Measurements from ENCODE around the gene ADI1.

ADI1 gene

DNA sequence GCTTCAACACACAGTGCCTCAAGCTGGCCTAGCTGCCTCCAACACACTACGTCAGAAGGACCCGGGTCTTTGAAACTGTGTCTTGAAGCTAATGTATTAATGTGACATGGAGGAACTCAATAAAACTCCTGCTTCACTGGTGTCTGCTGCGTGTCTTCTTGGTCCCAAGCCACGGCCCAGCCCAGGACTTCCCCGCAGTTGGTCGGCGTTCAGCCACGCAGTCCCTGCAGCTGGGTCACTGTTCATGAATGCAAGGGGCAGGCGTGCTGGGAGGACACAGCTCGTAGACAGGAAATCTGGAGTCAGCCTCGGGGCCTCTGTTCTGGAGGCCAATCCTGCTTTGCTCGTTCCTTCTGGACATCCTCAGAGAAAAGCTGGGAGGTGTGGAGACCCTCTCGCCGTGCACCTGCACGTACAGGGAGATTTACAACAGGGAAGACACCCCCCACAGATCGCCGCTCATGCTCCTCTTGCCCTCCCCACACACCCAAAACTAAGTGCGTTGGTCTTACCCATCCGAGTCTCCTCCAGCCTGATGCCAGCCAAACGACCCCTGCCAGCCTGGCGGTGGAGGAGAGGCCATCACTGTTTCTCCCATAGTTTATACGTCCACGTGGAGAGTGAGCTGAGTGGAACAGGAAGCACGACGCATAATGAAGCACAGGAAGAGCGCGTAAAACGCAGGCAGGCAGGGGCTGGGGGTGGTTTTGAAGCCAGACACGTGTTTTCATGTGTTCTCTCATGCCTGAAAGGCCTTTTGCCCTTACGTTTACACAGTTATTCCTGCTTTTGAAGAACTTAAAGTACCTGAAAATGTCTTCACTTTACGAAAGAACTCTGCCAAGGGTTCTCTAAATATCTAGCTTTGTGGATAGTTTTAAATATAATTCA is 39.7 kb downstream of the ADI1 start:
- DNase-seq, result no peak

DNA sequence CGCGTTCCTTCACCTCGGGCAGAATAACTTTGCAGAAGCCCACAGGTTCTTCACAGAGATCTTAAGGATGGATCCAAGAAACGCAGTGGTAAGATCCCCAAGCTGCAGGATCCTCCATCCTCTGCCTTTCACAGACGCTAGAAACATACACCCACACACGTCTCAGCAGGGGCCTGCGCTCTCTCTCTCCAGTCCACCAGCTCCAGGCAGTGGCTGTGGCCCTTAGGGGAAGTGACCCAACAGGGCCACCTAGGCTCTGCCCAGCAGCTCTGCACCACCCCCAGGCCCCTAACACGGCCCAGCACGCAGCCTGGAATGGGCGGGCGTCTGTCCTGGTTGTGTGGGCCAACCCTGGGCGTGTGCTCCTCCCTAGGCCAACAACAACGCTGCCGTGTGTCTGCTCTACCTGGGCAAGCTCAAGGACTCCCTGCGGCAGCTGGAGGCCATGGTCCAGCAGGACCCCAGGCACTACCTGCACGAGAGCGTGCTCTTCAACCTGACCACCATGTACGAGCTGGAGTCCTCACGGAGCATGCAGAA is 40.4 kb downstream of the ADI1 start:
- DNase-seq, result no peak

- no peak for DNase-seq
These were observed 42.4 kb downstream of the ADI1 start for GRCh38 chr2:3476985-3477327.

- DNase-seq, result no peak
These were observed 42.9 kb downstream of the ADI1 start for GRCh38 chr2:3476321-3476984.

- no peak for DNase-seq
These were observed 43.6 kb downstream of the ADI1 start for GRCh38 chr2:3475771-3476170.

DNA sequence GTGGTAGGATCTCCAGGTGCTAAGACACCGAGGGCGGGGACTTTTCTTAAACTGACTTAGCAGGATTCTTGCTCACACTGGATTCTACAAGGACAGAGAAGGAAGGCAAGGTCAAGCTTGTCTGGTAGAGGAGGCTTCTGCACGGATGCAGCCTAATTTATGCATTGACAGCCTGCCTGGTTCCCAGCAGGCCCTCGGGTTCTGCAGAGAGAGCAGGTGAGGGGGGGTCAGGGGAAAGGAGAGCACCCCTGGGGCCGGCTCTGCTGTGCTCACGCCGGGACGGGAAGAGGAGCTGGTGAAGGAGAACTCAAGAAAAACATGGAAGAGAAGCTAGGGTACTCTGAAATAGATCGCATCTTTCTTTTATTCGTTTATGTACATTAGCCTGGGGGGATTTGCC is 46.4 kb downstream of the ADI1 start:
- DNase-seq, result no peak

- no peak for DNase-seq
These were observed 47.0 kb downstream of the ADI1 start for GRCh38 chr2:3472296-3472695.

DNA sequence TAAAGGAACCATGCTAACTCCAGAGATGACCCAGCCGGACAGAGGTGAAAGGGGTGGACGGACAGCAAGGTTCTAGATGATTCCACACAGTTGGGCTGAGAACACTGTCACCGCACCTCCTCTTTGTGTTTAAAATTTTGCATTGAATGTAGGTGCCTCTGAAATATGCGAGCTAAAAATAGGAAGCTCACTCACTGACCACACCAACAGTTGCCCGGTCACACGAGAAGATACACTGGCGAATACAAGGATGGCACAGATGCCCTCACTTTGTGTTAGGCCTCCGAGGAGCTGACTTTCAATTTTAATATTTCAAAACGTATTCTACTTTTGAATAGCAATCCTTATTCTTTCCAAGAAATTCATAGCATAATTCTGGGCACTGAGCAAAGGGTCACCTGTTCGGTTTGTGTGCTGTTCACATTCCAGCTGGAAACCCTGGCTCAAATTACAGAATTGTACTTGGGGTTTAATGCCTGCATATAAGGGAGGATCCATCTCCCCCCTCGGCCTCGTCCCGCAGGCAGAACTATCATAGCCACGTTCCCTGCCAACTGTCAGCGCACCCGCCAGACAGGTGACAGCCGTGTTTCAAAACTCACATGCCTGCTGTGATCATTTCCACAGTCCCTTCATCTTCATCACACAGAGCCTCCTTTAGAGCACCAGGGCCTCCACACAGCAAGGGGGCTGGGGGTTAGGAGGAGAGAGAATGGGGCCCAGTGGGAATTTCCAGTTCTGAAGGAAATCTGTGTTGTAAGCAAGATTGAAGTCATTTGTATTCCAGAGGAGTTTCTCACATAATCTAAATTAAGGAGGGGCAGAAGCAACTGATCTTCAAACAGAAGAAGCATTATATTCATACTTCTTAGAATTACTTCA is 48.2 kb downstream of the ADI1 start:
- no peak for DNase-seq

DNA sequence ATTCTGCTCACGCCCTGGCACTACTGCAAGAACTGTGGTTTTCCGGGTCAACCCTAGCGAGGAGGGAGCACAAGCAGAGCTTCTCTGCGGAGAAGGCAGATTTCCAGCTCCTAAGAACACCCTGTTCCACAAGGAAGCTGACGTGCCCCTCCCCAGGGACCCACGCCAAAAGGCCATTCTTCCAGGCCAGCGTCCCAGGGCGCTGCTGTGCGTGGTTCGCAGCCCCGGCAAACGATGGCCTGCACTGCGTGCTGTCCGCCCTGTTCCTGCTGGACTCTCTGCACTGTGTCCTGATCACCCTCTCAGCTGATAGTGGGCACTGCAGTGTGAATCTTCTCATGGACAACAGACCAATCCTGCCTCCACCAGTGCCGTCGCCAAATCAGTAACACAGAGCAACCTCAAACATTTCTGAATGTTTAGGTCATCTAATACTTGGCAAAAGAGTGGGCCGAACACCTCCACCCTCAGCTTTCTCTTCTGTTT is 49.1 kb downstream of the ADI1 start:
- DNase-seq, result no peak

DNA sequence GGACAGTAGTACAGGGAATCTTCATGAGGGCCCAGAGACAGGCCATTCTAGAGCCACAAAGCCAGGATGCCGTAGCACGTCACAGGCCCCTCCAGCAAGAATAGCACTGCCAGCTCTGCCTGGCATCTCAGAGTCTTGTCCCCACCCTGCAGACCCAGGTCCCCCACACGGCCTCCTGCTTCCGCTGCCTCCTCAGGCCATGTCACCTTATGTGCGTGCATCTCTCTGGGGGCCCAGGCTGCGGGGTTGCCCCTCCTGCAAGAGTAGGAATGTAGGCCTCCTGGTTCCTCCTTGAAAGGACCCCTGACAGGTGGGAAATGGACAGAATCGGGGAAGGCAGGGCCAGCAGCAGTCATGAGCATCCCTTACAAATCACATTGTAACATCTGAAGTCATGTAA is 49.8 kb downstream of the ADI1 start:
- DNase-seq, result no peak

- no peak for DNase-seq
These were observed 50.9 kb downstream of the ADI1 start for GRCh38 chr2:3468296-3468988.

DNA sequence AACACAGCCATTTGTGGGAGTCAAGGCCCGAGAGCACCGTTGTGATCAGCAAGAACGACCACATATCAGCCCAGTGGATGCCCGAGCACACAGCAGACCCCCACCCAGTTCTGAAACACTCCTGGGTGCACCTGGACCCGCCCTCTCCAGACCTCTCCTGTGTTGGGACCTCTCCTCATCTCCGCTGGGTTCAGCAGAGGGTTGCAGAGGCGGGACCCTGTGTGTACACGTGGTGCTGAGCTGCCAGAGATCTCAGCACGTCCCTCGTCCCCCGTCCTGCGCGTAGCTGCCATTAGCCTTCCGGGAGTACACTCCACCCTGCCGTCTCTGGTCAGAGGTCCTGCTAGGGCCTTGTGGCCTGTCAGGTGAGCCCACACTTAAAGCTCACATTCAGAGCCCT is 51.7 kb downstream of the ADI1 start:
- DNase-seq, result no peak

DNA sequence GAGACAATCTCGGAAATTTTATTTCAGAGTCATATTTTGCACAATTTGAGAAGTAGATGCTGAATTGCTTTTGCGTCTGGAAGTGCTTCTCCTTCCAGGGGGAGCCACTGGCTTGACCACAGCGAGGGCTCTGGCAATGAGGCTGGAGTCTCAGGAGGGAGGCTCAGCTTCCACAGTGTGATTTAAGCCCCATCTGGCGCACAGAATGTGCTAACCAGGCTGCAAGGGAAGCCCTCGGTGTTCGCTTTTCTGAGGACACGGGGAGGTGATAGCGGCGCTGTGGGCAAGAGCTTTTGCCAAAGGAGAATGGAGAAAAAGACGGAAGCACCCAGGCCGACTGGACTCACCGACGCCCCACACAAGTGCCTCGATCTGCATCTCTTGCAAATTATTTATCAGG is 52.4 kb downstream of the ADI1 start:
- no peak for DNase-seq

DNA sequence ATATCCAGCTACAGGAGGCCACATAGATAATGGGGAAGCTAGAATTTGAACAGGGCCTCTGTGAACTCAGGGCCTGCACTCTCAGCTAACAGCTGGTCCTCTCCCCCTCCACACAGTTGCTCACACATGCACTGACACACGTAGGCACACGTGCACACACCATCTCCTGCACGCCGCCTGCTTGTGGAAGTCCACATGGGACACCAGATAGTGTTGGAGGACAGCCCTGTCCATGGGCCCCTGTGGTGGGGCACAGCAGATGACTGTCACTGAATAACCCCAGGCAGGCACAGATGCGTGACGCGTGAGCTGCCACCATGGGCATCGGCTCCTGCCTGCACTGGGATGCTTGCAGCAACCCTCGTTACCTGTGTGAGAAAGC is 52.9 kb downstream of the ADI1 start:
- no peak for DNase-seq

- DNase-seq, result peak; percentile 29
These were observed 53.4 kb downstream of the ADI1 start for GRCh38 chr2:3465844-3466481.

GRCh38 chr2:3465328-3465727 is 54.0 kb downstream of the ADI1 start:
- DNase-seq, result no peak

GRCh38 chr2:3464401-3465005 is 54.8 kb downstream of the ADI1 start:
- no peak for DNase-seq

- DNase-seq, result no peak
These were observed 55.4 kb downstream of the ADI1 start for GRCh38 chr2:3463944-3464343.

GRCh38 chr2:3463186-3463835 is 56.0 kb downstream of the ADI1 start:
- DNase-seq, result no peak

DNA sequence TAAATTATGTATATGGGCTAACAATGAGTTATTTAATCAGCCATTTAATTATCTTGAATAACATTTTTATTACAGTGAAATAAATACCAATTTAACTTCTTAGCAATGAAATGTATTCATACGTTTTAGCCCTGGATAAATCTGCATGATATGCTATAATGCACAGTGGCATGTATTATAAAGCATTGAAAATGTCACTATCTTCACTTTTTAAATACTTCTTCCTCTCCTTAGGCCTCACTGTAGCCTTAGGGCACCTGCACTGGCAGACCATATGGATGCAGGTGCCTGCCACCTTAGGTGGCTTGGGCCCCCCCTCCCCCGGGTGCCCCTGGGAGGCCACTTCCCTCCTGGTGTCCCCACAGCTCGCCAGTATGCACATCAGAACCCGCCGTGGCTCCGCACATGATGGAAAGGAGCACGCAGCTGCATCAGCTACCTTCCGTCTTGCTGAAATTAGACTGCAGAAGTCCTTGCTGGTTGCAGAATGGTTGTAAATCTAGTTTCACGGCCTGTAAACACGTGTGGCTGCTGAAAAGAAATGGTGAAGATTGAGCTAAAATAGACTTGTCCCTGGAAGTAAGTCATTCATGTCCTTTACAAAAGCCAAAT is 56.7 kb downstream of the ADI1 start:
- DNase-seq, result no peak

Measured in inflammatory macrophage treated with lipopolysaccharide for 4 hours (primary cell).